OCI-LY1 (cell line): ENCODE results near the gene CD248.

Experiments used
- H2AFZ ChIP-seq: fragments of 200-600 bp; sonication (generic), shearing (Covaris generic); 2 replicates; pipeline ENCODE4 v1.6.0; 2014; ENCODE audit warnings: antibody characterized with exemption, mild to moderate bottlenecking, low read length
- H3F3A ChIP-seq: fragments of 200-600 bp; sonication (generic), shearing (Covaris generic); 2 replicates; pipeline ENCODE4 v1.6.0; 2014; ENCODE audit warnings: mild to moderate bottlenecking, antibody characterized with exemption, low read length, moderate library complexity; ENCODE audit not compliant: insufficient read depth
- H3K27ac ChIP-seq: fragments of 200-600 bp; sonication (generic); 2 replicates; pipeline ENCODE4 v1.5.1; 2014; ENCODE audit warnings: low read length, mixed run types, mild to moderate bottlenecking, low read depth; ENCODE audit not compliant: poor library complexity, severe bottlenecking
- H3K27me3 ChIP-seq: fragments of 200-600 bp; sonication (generic); 2 replicates; pipeline ENCODE4 v1.6.0; 2014; ENCODE audit warnings: antibody characterized with exemption, mild to moderate bottlenecking, low read length, moderate library complexity; ENCODE audit not compliant: insufficient read depth
- H3K36me3 ChIP-seq: fragments of 200-600 bp; sonication (generic); 2 replicates; pipeline ENCODE4 v1.6.1; 2014; ENCODE audit warnings: mild to moderate bottlenecking, antibody characterized with exemption, low read length, moderate library complexity, mixed read lengths; ENCODE audit not compliant: insufficient read depth
- H3K4me1 ChIP-seq: fragments of 200-600 bp; sonication (generic); 2 replicates; pipeline ENCODE4 v1.5.1; 2014; ENCODE audit warnings: mild to moderate bottlenecking, low read length, moderate library complexity; ENCODE audit not compliant: insufficient read depth, severe bottlenecking
- H3K4me2 ChIP-seq: fragments of 200-600 bp; sonication (generic), shearing (Covaris generic); 2 replicates; pipeline ENCODE4 v1.6.1; 2014; ENCODE audit warnings: low read length
- H3K4me3 ChIP-seq: fragments of 200-600 bp; sonication (generic); 2 replicates; pipeline ENCODE4 v1.5.1; 2014; ENCODE audit warnings: low read length, low read depth, mild to moderate bottlenecking, mixed read lengths; ENCODE audit not compliant: poor library complexity, severe bottlenecking
- H3K79me2 ChIP-seq: fragments of 200-600 bp; shearing (Covaris generic); 2 replicates; pipeline ENCODE4 v1.6.1; 2016; ENCODE audit warnings: mixed run types, low read length, mixed read lengths; ENCODE audit not compliant: insufficient read depth
- H3K9ac ChIP-seq: fragments of 200-600 bp; sonication (generic), shearing (Covaris generic); 2 replicates; pipeline ENCODE4 v1.6.1; 2014; ENCODE audit warnings: mild to moderate bottlenecking, low read length, mixed read lengths
- H3K9me2 ChIP-seq: fragments of 200-600 bp; sonication (generic), shearing (Covaris generic); 2 replicates; pipeline ENCODE4 v1.6.1; 2014; ENCODE audit warnings: low read depth, mild to moderate bottlenecking, low read length, mixed read lengths
- H3K9me3 ChIP-seq: fragments of 200-600 bp; shearing (Covaris generic); 2 replicates; pipeline ENCODE4 v1.6.1; 2014; ENCODE audit warnings: low read length, mixed read lengths
- H4K20me1 ChIP-seq: fragments of 200-600 bp; sonication (generic), shearing (Covaris generic); 2 replicates; pipeline ENCODE4 v1.6.0; 2016; ENCODE audit warnings: mild to moderate bottlenecking, low read length; ENCODE audit not compliant: insufficient read depth
- CTCF ChIP-seq: fragments of 200-600 bp; sonication (generic), shearing (Covaris generic); IDR thresholded peaks from 2 replicates; pipeline ENCODE4 v1.5.1; 2017; ENCODE audit warnings: mild to moderate bottlenecking, antibody characterized with exemption, low read length, moderate library complexity, mixed read lengths
- EZH2 ChIP-seq: fragments of 200-600 bp; sonication (generic), shearing (Covaris generic); IDR thresholded peaks from 2 replicates; pipeline ENCODE4 v1.8.0; 2017; ENCODE audit warnings: borderline replicate concordance, mixed run types, mild to moderate bottlenecking, antibody characterized with exemption, low read length, moderate library complexity, mixed read lengths

Gene CD248

DNA sequence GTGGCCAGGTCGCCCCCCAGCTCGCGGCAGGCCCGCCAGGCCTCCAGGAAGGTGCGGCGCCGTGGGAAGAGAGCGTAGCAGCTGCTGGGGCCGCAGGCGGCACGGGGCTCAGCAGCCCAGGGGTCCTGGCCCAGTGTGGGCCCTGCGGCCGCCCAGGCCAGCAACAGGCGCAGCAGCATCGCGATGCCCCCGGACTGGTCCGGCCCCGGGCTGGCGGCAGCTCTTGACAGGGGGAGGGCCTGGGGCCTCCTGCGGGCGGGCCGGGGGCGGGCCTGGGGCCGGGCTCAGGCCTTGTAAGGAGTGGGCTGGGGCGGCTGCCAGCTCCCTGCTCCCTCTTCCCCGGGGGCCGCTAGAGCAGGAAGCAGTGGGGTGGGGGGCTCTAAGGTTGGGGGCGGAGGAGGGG is at the start of gene CD248:
Gene CD248, minus strand, starts transcription at position 196 of the 403 bp plus-strand sequence. Its CDS starts 17 bp downstream, at position 179.
- Histone ChIP-seq H3K4me3 (peak within 1 kb of the TSS; percentile 19), H3K27ac (peak within 1 kb of the TSS; percentile 91), H3K9ac (peak within 1 kb of the TSS; percentile 62), H4K20me1 (no peaks in the 10 kb centered on the region), H3K9me3 (no peaks in the 10 kb centered on the region), H3K79me2 (no peaks in the 10 kb centered on the region), H3K27me3 (no peaks in the 10 kb centered on the region), H2AFZ (no peak within 1 kb of the TSS), H3K36me3 (no peaks in the 10 kb centered on the region), H3F3A (no peaks in the 10 kb centered on the region), H3K4me1 (peaks cover 40% of the 10 kb centered on the region), H3K4me2 (peak within 1 kb of the TSS; percentile 65), H3K9me2 (no peaks in the 10 kb centered on the region)
- TF ChIP-seq EZH2, result no peak
- no peak for TF ChIP-seq CTCF

DNA sequence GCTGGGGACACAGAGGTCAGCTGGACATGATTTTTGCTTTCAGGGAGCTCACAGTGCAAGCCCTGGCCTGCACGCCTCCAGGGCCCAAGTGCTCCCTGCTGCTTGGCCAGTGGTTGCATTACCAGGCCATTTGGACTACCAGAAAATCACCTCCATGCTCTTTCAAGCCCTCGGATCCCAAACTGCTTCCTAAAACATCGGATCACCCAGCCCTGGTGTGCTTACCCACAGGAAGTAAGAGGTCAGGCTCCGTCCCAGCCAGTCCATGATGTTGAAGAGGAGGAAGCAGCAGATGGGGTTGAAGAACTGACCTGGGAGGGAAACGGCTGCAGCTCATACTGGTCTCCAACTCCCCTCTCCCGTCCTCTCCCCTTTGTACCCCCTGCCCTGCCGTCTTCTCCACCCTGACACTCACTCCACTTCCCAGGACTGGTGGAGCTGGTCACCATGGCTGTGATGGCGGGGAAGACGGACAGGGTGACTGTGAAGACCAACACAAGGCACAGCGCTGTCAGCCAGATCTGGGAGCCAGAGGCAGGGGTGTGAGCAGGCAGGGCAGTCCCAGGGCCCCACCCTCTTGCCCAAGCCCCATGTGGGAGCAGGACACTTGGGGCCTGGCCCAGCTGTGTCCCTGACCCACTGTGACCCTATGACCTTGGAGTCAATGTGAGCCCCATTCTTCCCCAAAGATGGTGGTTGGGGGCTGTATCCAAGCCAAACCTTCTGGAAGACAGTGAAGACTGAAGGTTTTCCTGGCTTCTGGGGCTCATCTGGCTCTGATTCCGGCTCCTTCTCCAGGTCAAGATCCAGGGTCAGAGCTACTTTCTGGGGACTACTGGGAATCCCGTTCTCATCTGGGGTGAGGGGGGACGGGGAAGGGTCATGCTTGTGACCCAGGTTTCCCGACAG is 49.1 kb upstream of the CD248 start:
- no peak overlapping the region for H3K4me2 ChIP-seq
- no peaks in the 10 kb centered on the region for H3K27me3 ChIP-seq
- H3K9me3 ChIP-seq, result no peaks in the 10 kb centered on the region
- no peak overlapping the region for H2AFZ ChIP-seq
- TF ChIP-seq EZH2 (no peak), CTCF (no peak)
- H3K36me3 ChIP-seq, result peaks cover 86% of the 10 kb centered on the region
- no peaks in the 10 kb centered on the region for H3K9me2 ChIP-seq
- H3K79me2 ChIP-seq, result peaks cover 4% of the 10 kb centered on the region; the same call in 1 of the 2 replicates
- no peaks in the 10 kb centered on the region for H3F3A ChIP-seq
- no peak overlapping the region for H3K27ac ChIP-seq
- H3K9ac ChIP-seq, result no peak overlapping the region
- H3K4me1 ChIP-seq, result peaks cover 12% of the 10 kb centered on the region
- H3K4me3 ChIP-seq, result no peak overlapping the region
- H4K20me1 ChIP-seq, result no peaks in the 10 kb centered on the region

- Histone ChIP-seq H3K36me3 (peaks cover 83% of the 10 kb centered on the region), H3K9ac (no peak overlapping the region), H3K4me3 (no peak overlapping the region)
Measured at GRCh38 chr11:66365166-66365565, 48.3 kb upstream of the CD248 start.

More at GRCh38 chr11:66365166-66365565, 48.3 kb upstream of the CD248 start:
- peaks cover 2% of the 10 kb centered on the region; the same call in 1 of the 2 replicates for H3K79me2 ChIP-seq
- no peak for TF ChIP-seq CTCF
- no peak for TF ChIP-seq EZH2
- no peak overlapping the region for H2AFZ ChIP-seq
- H3F3A ChIP-seq, result no peaks in the 10 kb centered on the region
- H3K9me3 ChIP-seq, result no peaks in the 10 kb centered on the region
- H3K27me3 ChIP-seq, result no peaks in the 10 kb centered on the region
- peaks cover 10% of the 10 kb centered on the region for H3K4me1 ChIP-seq
- no peaks in the 10 kb centered on the region for H3K9me2 ChIP-seq
- no peak overlapping the region for H3K27ac ChIP-seq
- H4K20me1 ChIP-seq, result no peaks in the 10 kb centered on the region
- H3K4me2 ChIP-seq, result no peak overlapping the region
